A549 (cell line): ENCODE data around the gene NUDT21. TPM values are rescaled to one million over a fixed set of nuclear protein-coding genes. Genes with fewer than 3 reads are reported as not detected.

Experiments
- ATAC-seq, 2 experiments: fragments of 200-7000 bp in 1 of 2; fragments of >200 bp in 1 of 2; cut with Nextera tagmentation in 1 of 2; cut with Tn5 transposase in 1 of 2; 3 replicates each; pipeline versions ENCODE4 v1.8.0 to v1.9.1; 2018 to 2020; ENCODE audit warnings: mild to moderate bottlenecking in 1 of 2, moderate library complexity in 1 of 2
- CTCF ChIA-PET: fragments of 300-600 bp; sonication (Branson Sonifier 250); formaldehyde crosslinking; extraction: SDS; loops from one replicate; lab custom pipeline; 2021; ENCODE audit warnings: antibody characterized with exemption, inconsistent platforms; lab: Yijun Ruan, JAX
- POLR2A ChIA-PET: fragments of 350-600 bp; formaldehyde crosslinking; extraction: SDS; loops from one replicate; lab custom pipeline; 2021; ENCODE audit warnings: antibody characterized with exemption, inconsistent platforms; lab: Yijun Ruan, JAX
- DNase-seq, 2 experiments: peaks; one replicate each; pipeline versions ENCODE4 v3.0.0 to v3.0.0-alpha.2; 2011 to 2016; ENCODE audit warnings: low read depth in 1 of 2, low spot score in 1 of 2
- FAIRE-seq: peaks from 2 replicates; lab custom pipeline; 2011; peaks lifted over from hg19 to GRCh38; lab: Jason Lieb, UNC
- H3K27ac ChIP-seq, 2 experiments: fragments of >200 bp; sonication (Bioruptor Twin); formaldehyde crosslinking; 3 replicates each; pipeline ENCODE4 v1.5.1; 2016 to 2017
- H3K4me1 ChIP-seq: fragments of >200 bp; sonication (Bioruptor Twin); formaldehyde crosslinking; 3 replicates; pipeline ENCODE4 v1.6.1; 2016
- H3K4me2 ChIP-seq: fragments of >200 bp; sonication (Bioruptor Twin); formaldehyde crosslinking; 3 replicates; pipeline ENCODE4 v1.6.1; 2016
- H3K4me3 ChIP-seq: fragments of >200 bp; sonication (Bioruptor Twin); formaldehyde crosslinking; 3 replicates; pipeline ENCODE4 v1.5.1; 2016
- H3K9me3 ChIP-seq: fragments of >200 bp; sonication (Bioruptor Twin); formaldehyde crosslinking; 3 replicates; pipeline ENCODE4 v1.6.1; 2016
- BHLHE40 ChIP-seq: IDR thresholded peaks from 2 replicates; pipeline ENCODE4 v1.6.1; 2012; ENCODE audit warnings: low read depth, low read length, inconsistent platforms
- CBX8 ChIP-seq: fragments of 200-600 bp; sonication (generic); IDR thresholded peaks from 2 replicates; pipeline ENCODE4 v1.6.1; 2016
- EP300 ChIP-seq, 2 experiments: fragments of >200 bp; sonication (Bioruptor Twin); formaldehyde crosslinking; IDR thresholded peaks; 2 replicates in 1 of 2; 3 replicates in 1 of 2; pipeline ENCODE4 v1.6.1; 2016 to 2017
- ESRRA ChIP-seq: fragments of 150-350 bp; IDR thresholded peaks from 2 replicates; pipeline ENCODE4 v1.6.1; 2014; ENCODE audit warnings: mild to moderate bottlenecking, low read length, borderline replicate concordance
- JUN ChIP-seq, 2 experiments: fragments of >200 bp; sonication (Bioruptor Twin); formaldehyde crosslinking; IDR thresholded peaks; 2 replicates in 1 of 2; 3 replicates in 1 of 2; pipeline ENCODE4 v1.6.1; 2016 to 2017
- JUNB ChIP-seq: fragments of >200 bp; sonication (Bioruptor Twin); formaldehyde crosslinking; IDR thresholded peaks from 2 replicates; pipeline ENCODE4 v1.6.1; 2016
- KDM1A ChIP-seq: fragments of 200-600 bp; sonication (generic); IDR thresholded peaks from 2 replicates; pipeline ENCODE4 v1.6.1; 2016; ENCODE audit warnings: low read depth, mild to moderate bottlenecking
- KDM5A ChIP-seq: fragments of 200-600 bp; sonication (generic); IDR thresholded peaks from 2 replicates; pipeline ENCODE4 v1.6.1; 2016; ENCODE audit warnings: antibody characterized with exemption, mild to moderate bottlenecking
- MAZ ChIP-seq: fragments of 150-350 bp; IDR thresholded peaks from 2 replicates; pipeline ENCODE4 v1.6.1; 2014; ENCODE audit warnings: antibody characterized with exemption, low read depth, low read length, borderline replicate concordance
- MYC ChIP-seq: IDR thresholded peaks from 2 replicates; pipeline ENCODE4 v1.6.1; 2012; ENCODE audit warnings: mild to moderate bottlenecking, inconsistent platforms, low read length, improper control_type of control experiment, borderline replicate concordance
- NR3C1 ChIP-seq: fragments of >200 bp; sonication (Bioruptor Twin); formaldehyde crosslinking; IDR thresholded peaks from 3 replicates; pipeline ENCODE4 v1.6.1; 2017
- PHF8 ChIP-seq: fragments of 200-600 bp; sonication (generic); IDR thresholded peaks from 2 replicates; pipeline ENCODE4 v1.6.1; 2016; ENCODE audit warnings: low read depth, mild to moderate bottlenecking, antibody characterized with exemption, moderate library complexity, borderline replicate concordance
- POLR2AphosphoS2 ChIP-seq: conservative IDR thresholded peaks from 2 replicates; pipeline ENCODE4 v1.6.1; 2012; ENCODE audit warnings: low read length, improper control_type of control experiment, inconsistent platforms
- RARB ChIP-seq: fragments of 250-450 bp; sonication (Bioruptor Pico); IDR thresholded peaks from 2 replicates; pipeline ENCODE4 v1.8.0; 2021; ENCODE audit warnings: mild to moderate bottlenecking, moderate library complexity
- RFX5 ChIP-seq: fragments of 450-650 bp; IDR thresholded peaks from 2 replicates; pipeline ENCODE4 v1.7.1; 2014; ENCODE audit warnings: antibody characterized with exemption, mild to moderate bottlenecking, moderate library complexity
- RNF2 ChIP-seq: fragments of 200-600 bp; sonication (generic); IDR thresholded peaks from 2 replicates; pipeline ENCODE4 v1.6.1; 2016; ENCODE audit warnings: low read depth, mild to moderate bottlenecking, antibody characterized with exemption, moderate library complexity, borderline replicate concordance
- SMC3 ChIP-seq: fragments of >200 bp; sonication (Bioruptor Twin); formaldehyde crosslinking; IDR thresholded peaks from 3 replicates; pipeline ENCODE4 v1.6.1; 2018; ENCODE audit warnings: inconsistent platforms
- ZC3H11A ChIP-seq: fragments of 450-650 bp; IDR thresholded peaks from 2 replicates; pipeline ENCODE4 v1.6.1; 2014; ENCODE audit warnings: antibody characterized with exemption, mild to moderate bottlenecking
- ZSCAN20 ChIP-seq: fragments of 250-450 bp; sonication (Bioruptor Pico); IDR thresholded peaks from 2 replicates; pipeline ENCODE4 v1.8.0; 2022; ENCODE audit warnings: mild to moderate bottlenecking, moderate library complexity
- WGBS: methylation state at CpG from one replicate; pipeline ENCODE4 v1.1.6; 2017; ENCODE audit errors: missing lambda C conversion rate; 5-methylcytosine and 5-hydroxymethylcytosine counted together
- polyA plus RNA-seq, 4 experiments: library from polyadenylated mRNA; depleted of rRNA in 3 of 4; stranded (reverse); fragments of >200 nt; fragmentation: RNase III in 1 of 4; extraction: RNeasy Plus Mini Kit Qiagen cat#74134 plus additional on column Dnase treatment in 1 of 4; gene quantifications; 2 replicates in 3 of 4; 3 replicates in 1 of 4; pipeline ENCODE4 v1.2.3, GENCODE V29; 2011 to 2017
- TF ChIP-seq, protein P1 (sequence below): fragments of 250-450 bp; sonication (Bioruptor Pico); IDR thresholded peaks from 2 replicates; pipeline ENCODE4 v1.5.0; 2020; ENCODE audit warnings: low read depth, mild to moderate bottlenecking, moderate library complexity
- TF ChIP-seq, protein P2 (sequence below): fragments of 250-450 bp; sonication (Bioruptor Pico); IDR thresholded peaks from 2 replicates; pipeline ENCODE4 v1.5.0; 2021; ENCODE audit warnings: mild to moderate bottlenecking, moderate library complexity, borderline replicate concordance
- TF ChIP-seq, protein P3 (sequence below): fragments of 200-600 bp; sonication (generic); IDR thresholded peaks from 2 replicates; pipeline ENCODE4 v1.6.1; 2016; ENCODE audit warnings: antibody characterized with exemption, mild to moderate bottlenecking, moderate library complexity

Gene NUDT21
- polyA plus RNA-seq, 2 of the 4 experiments (the other 2 are of a cell fraction) = 58.7 to 153 TPM

DNA sequence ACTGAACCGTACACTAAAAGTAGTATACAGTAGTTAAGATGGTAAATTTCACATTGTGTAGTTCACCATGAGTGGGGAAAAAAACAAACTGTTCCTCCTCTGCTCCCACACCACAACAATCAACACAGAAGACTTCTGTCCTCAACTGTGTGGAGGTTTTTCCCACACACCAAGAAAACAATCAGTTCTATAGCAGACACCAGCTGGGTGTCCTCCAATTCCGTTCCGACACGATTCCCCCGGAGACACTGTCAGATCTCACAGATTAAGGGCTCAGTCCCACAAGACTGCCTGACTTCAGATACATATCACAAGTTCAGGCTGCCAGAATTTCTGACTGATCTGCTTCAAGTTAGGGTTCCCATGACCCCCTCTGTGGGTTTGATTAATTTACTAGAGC lies 36.9 kb upstream of the NUDT21 start:
- CTCF ChIA-PET = interaction anchor here (1.0 to 1.6 kb wide), 3 partner anchors 10 to 26 kb away, joined by 4 to 5 read pairs (median 5); no protein-coding TSS in a partner anchor
- TF ChIP-seq MYC = no peak
- no peak for TF ChIP-seq ESRRA
- TF ChIP-seq, protein P1, sequence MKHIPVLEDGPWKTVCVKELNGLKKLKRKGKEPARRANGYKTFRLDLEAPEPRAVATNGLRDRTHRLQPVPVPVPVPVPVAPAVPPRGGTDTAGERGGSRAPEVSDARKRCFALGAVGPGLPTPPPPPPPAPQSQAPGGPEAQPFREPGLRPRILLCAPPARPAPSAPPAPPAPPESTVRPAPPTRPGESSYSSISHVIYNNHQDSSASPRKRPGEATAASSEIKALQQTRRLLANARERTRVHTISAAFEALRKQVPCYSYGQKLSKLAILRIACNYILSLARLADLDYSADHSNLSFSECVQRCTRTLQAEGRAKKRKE (CRISPR knock-in tag) = no peak
- TF ChIP-seq POLR2AphosphoS2 = no peak
- TF ChIP-seq KDM1A = no peak
- TF ChIP-seq RFX5 = no peak
- no peak for TF ChIP-seq NR3C1
- no peak for TF ChIP-seq RARB
- TF ChIP-seq EP300 (IDR thresholded peaks at IDR 0.05) = no peak
- TF ChIP-seq SMC3 = no peak
- no peak for TF ChIP-seq RNF2
- no peak for TF ChIP-seq BHLHE40
- no peak overlapping the region for H3K27ac ChIP-seq
- H3K4me3 ChIP-seq = no peak overlapping the region
- H3K4me1 ChIP-seq = no peaks in the 10 kb centered on the region
- POLR2A ChIA-PET = no interaction called here
- ATAC-seq (no peak), FAIRE-seq (no peak), DNase-seq (no peak)
- no peaks in the 10 kb centered on the region for H3K9me3 ChIP-seq
- no peak overlapping the region for H3K4me2 ChIP-seq
- 93% methylated on average over 5 of the region's 5 CpGs for whole genome bisulfite sequencing

DNA sequence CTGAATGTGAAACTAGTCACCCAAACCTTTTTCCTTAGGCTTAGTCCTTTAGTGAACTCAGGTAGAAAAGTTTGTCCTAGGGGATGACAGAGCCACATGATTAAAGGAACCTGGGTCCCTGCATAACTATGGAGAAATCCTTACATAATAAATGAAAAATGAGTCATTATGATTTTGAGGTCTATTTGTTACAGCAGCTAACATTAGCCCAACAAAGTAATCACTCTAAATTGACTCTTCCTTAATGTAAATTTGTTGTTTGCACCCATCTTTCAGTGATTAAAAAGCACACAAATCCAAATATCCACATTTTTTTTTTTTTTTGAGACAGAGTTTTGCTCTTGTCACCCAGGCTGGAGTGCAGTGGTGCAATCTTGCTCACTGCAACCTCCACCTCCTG lies 32.3 kb upstream of the NUDT21 start:
- H3K9me3 ChIP-seq = no peaks in the 10 kb centered on the region
- DNase-seq (no peak), FAIRE-seq (no peak), ATAC-seq (no peak)
- peaks cover 6% of the 10 kb centered on the region; the same call in 2 of the 3 replicates for H3K4me1 ChIP-seq
- POLR2A ChIA-PET = interaction anchor here (0.7 kb wide), 1 partner anchor 42 kb away, joined by 6 read pairs; no protein-coding TSS in a partner anchor
- no peak overlapping the region for H3K4me2 ChIP-seq
- CTCF ChIA-PET = interaction anchor here (0.7 to 2.7 kb wide), 2 partner anchors 46 to 219 kb away, joined by 3 to 11 read pairs; no protein-coding TSS in a partner anchor
- H3K27ac ChIP-seq = no peak overlapping the region
- H3K4me3 ChIP-seq = no peak overlapping the region
- TF ChIP-seq, protein P2, sequence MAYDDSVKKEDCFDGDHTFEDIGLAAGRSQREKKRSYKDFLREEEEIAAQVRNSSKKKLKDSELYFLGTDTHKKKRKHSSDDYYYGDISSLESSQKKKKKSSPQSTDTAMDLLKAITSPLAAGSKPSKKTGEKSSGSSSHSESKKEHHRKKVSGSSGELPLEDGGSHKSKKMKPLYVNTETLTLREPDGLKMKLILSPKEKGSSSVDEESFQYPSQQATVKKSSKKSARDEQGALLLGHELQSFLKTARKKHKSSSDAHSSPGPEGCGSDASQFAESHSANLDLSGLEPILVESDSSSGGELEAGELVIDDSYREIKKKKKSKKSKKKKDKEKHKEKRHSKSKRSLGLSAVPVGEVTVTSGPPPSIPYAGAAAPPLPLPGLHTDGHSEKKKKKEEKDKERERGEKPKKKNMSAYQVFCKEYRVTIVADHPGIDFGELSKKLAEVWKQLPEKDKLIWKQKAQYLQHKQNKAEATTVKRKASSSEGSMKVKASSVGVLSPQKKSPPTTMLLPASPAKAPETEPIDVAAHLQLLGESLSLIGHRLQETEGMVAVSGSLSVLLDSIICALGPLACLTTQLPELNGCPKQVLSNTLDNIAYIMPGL = no peak
- TF ChIP-seq CBX8 = no peak
- TF ChIP-seq MAZ = no peak
- no peak for TF ChIP-seq KDM5A
- TF ChIP-seq JUNB = no peak
- no peak for TF ChIP-seq POLR2AphosphoS2
- no peak for TF ChIP-seq ZC3H11A
- TF ChIP-seq PHF8 = no peak
- no peak for TF ChIP-seq JUN (IDR thresholded peaks at IDR 0.05)
- TF ChIP-seq, protein P3, sequence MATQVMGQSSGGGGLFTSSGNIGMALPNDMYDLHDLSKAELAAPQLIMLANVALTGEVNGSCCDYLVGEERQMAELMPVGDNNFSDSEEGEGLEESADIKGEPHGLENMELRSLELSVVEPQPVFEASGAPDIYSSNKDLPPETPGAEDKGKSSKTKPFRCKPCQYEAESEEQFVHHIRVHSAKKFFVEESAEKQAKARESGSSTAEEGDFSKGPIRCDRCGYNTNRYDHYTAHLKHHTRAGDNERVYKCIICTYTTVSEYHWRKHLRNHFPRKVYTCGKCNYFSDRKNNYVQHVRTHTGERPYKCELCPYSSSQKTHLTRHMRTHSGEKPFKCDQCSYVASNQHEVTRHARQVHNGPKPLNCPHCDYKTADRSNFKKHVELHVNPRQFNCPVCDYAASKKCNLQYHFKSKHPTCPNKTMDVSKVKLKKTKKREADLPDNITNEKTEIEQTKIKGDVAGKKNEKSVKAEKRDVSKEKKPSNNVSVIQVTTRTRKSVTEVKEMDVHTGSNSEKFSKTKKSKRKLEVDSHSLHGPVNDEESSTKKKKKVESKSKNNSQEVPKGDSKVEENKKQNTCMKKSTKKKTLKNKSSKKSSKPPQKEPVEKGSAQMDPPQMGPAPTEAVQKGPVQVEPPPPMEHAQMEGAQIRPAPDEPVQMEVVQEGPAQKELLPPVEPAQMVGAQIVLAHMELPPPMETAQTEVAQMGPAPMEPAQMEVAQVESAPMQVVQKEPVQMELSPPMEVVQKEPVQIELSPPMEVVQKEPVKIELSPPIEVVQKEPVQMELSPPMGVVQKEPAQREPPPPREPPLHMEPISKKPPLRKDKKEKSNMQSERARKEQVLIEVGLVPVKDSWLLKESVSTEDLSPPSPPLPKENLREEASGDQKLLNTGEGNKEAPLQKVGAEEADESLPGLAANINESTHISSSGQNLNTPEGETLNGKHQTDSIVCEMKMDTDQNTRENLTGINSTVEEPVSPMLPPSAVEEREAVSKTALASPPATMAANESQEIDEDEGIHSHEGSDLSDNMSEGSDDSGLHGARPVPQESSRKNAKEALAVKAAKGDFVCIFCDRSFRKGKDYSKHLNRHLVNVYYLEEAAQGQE = no peak
- no peak for TF ChIP-seq BHLHE40
- TF ChIP-seq ZSCAN20 (CRISPR knock-in tag) = no peak
- no peak for TF ChIP-seq RNF2
